Liver (tissue), 3 donors: ENCODE results near the gene THBS3.

Experiments
- FOXA1 ChIP-seq: IDR thresholded peaks from 2 replicates; pipeline ENCODE4 v1.6.1; 2016; ENCODE audit warnings: antibody characterized with exemption
- GABPA ChIP-seq, 2 donors: IDR thresholded peaks in 1 of 2; conservative IDR thresholded peaks in 1 of 2; 2 replicates each; pipeline ENCODE4 v1.6.1; 2016; ENCODE audit warnings: antibody characterized with exemption in 2 of 2, mild to moderate bottlenecking in 1 of 2, moderate library complexity in 1 of 2
- HNF4A ChIP-seq, 2 donors: conservative IDR thresholded peaks; 2 replicates each; pipeline ENCODE4 v1.6.1; 2016; ENCODE audit warnings: antibody characterized with exemption in 2 of 2, mild to moderate bottlenecking in 2 of 2
- JUND ChIP-seq, 2 donors: IDR thresholded peaks; 2 replicates each; pipeline ENCODE4 v1.6.1; 2016; ENCODE audit warnings: antibody characterized with exemption in 2 of 2
- NR2F2 ChIP-seq: IDR thresholded peaks from 2 replicates; pipeline ENCODE4 v1.6.1; 2016; ENCODE audit warnings: antibody characterized with exemption
- RAD21 ChIP-seq, 2 donors: IDR thresholded peaks; 2 replicates each; pipeline ENCODE4 v1.6.1; 2016; ENCODE audit warnings: antibody characterized with exemption in 2 of 2, mild to moderate bottlenecking in 2 of 2
- RXRA ChIP-seq, 2 donors: IDR thresholded peaks; 2 replicates each; pipeline ENCODE4 v1.6.1; 2017 to 2018; ENCODE audit warnings: antibody characterized with exemption in 2 of 2, mild to moderate bottlenecking in 1 of 2
- SP1 ChIP-seq: IDR thresholded peaks from 2 replicates; pipeline ENCODE4 v1.6.1; 2018; ENCODE audit warnings: antibody characterized with exemption, mild to moderate bottlenecking
- TAF1 ChIP-seq: conservative IDR thresholded peaks from 2 replicates; pipeline ENCODE4 v1.6.1; 2016; ENCODE audit warnings: antibody characterized with exemption, mild to moderate bottlenecking
- YY1 ChIP-seq: IDR thresholded peaks from 2 replicates; pipeline ENCODE4 v1.6.1; 2016; ENCODE audit warnings: antibody characterized with exemption, mild to moderate bottlenecking
- TF ChIP-seq, protein P1 (sequence below): fragments of 150-350 bp; IDR thresholded peaks from 2 replicates; pipeline ENCODE4 v1.5.1; 2017; ENCODE audit warnings: improper control_type of control experiment, low read depth, low read length; ENCODE audit not compliant: missing input control
- TF ChIP-seq, protein P2 (sequence below): IDR thresholded peaks from 2 replicates; pipeline ENCODE4 v1.6.1; 2016; ENCODE audit warnings: antibody characterized with exemption
- TF ChIP-seq, protein P3 (sequence below): IDR thresholded peaks from 2 replicates; pipeline ENCODE4 v1.6.1; 2016; ENCODE audit warnings: antibody characterized with exemption
- donor health status: healthy.
- donor health status: healthy.

DNA sequence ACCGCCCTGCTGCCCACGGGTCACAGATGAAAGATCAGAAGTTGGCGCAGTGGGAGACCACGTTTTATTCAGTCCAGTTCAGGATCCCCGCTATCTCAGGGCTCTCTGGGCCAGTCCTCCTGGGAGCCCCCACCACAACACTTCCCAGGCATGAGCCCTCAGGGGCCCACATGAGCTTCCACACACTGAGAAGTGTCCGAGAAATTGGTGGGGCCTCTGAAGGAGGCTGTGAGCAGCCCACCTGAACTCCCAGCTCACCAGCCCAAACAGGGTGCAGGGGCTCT is 22.0 kb downstream of the THBS3 start:
- TF ChIP-seq, protein P1, sequence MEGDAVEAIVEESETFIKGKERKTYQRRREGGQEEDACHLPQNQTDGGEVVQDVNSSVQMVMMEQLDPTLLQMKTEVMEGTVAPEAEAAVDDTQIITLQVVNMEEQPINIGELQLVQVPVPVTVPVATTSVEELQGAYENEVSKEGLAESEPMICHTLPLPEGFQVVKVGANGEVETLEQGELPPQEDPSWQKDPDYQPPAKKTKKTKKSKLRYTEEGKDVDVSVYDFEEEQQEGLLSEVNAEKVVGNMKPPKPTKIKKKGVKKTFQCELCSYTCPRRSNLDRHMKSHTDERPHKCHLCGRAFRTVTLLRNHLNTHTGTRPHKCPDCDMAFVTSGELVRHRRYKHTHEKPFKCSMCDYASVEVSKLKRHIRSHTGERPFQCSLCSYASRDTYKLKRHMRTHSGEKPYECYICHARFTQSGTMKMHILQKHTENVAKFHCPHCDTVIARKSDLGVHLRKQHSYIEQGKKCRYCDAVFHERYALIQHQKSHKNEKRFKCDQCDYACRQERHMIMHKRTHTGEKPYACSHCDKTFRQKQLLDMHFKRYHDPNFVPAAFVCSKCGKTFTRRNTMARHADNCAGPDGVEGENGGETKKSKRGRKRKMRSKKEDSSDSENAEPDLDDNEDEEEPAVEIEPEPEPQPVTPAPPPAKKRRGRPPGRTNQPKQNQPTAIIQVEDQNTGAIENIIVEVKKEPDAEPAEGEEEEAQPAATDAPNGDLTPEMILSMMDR = no peak
- TF ChIP-seq, protein P2, sequence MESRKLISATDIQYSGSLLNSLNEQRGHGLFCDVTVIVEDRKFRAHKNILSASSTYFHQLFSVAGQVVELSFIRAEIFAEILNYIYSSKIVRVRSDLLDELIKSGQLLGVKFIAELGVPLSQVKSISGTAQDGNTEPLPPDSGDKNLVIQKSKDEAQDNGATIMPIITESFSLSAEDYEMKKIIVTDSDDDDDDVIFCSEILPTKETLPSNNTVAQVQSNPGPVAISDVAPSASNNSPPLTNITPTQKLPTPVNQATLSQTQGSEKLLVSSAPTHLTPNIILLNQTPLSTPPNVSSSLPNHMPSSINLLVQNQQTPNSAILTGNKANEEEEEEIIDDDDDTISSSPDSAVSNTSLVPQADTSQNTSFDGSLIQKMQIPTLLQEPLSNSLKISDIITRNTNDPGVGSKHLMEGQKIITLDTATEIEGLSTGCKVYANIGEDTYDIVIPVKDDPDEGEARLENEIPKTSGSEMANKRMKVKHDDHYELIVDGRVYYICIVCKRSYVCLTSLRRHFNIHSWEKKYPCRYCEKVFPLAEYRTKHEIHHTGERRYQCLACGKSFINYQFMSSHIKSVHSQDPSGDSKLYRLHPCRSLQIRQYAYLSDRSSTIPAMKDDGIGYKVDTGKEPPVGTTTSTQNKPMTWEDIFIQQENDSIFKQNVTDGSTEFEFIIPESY = no peak
- TF ChIP-seq TAF1 (no peak), JUND (IDR thresholded peaks at IDR 0.05) (no peak), NR2F2 (no peak), RAD21 (IDR thresholded peaks at IDR 0.05) (no peak), GABPA (IDR thresholded peaks at IDR 0.05 in 1 of 2, conservative IDR thresholded peaks at IDR 0.05 in 1 of 2) (no peak), FOXA1 (no peak), YY1 (no peak), RXRA (IDR thresholded peaks at IDR 0.05) (no peak), SP1 (no peak), HNF4A (conservative IDR thresholded peaks at IDR 0.05) (no peak)
- TF ChIP-seq, protein P3, sequence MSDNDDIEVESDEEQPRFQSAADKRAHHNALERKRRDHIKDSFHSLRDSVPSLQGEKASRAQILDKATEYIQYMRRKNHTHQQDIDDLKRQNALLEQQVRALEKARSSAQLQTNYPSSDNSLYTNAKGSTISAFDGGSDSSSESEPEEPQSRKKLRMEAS = no peak
